Measurements from ENCODE around the gene DAW1.

The DAW1 gene

GRCh38 chr2:227862741-227863588 is 8.5 kb upstream of the DAW1 start:
- no peak for DNase-seq

DNA sequence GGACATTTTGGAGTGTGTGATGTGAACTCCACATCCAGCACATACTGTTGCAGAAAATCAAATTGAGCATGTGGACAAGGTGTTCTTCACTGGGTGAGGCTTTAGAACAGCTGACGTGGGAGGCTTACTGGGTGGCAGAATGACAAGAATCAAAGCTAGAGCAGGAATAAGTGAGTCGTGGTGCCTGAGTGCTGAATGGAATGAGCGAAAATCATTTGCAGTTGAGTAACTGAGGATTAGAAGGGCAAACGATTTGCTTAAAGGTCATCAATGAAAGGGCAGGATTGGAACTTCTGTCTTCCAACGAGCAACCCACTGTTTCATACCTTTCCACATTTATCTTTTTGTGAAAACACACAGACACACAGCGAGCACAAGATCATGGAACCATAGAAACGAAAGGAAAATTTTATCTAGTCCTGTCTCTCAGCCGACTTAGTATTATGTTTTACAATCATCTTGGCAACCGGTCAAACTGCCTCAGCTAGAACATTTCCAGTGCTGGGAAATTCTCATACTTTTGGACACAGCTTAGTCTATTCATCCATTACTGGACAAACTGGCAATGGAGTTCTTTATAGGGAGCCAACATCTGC is 7.2 kb upstream of the DAW1 start:
- no peak for DNase-seq

GRCh38 chr2:227865291-227865690 is 6.1 kb upstream of the DAW1 start:
- DNase-seq: no peak

DNA sequence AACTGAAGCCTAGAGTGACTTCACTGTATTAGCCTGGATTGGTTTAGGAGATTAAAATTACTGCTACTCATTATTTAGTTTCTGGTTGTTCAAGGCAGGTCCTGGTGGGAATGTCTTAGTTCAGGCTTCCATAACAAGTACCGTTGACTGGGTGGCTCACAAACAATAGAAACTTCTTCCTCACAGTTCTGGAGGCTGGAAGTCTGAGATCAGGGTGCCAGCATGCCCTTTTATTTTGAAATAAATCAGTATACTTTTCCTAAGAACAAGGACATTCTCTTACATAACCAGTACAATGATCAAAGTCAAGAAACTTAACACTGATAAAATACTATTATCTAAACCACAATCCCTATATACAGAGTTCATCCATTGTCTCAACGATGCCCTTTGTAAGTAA is 4.0 kb upstream of the DAW1 start:
- DNase-seq: no peak

- DNase-seq: no peak
Measured at GRCh38 chr2:227870710-227871374, 589 bp upstream of the DAW1 start.

DNA sequence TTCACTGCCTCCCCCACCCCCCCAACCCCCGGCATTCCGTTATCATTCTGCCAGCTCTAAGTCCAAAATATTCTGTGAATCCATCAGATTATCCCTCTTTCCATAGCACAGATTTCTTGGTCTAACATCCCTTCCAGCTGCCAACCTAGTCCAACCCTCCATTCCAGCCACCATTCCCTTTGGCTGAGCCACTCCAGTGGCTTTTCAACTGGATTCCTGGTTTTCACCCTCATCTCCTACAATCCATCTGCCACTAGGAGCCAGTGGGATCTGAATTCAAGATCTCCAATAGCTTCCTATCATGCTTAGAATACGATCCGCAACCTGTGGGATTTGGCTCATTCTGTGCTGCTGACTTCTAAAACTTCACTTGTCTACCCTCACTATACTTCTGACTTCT is 1.2 kb downstream of the DAW1 start:
- DNase-seq: no peak

DNA sequence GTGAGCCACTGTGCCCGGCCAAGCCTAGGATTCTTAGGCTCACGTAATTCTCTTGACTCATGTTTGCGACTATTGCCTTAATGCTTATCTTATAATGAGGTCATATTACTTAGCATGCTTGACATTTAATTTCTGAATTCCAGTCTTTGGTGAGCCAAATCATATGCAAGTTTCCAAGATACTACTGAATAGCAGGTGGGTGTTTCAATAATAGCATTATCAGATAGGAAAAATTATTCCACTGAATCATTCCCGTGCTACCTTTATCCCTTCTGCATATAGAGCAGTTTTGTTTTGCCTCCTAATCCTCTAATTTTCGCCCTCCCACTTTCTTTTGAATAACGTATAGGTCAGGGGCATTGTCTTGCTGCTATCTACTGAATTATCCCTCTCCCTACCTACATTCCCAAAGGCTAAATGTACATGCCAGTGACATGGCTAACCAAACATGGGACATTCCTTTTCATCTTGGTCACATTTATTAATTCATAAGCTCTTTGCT is 4.9 kb downstream of the DAW1 start:
- DNase-seq: no peak

GRCh38 chr2:227877421-227878310 is 6.2 kb downstream of the DAW1 start:
- no peak for DNase-seq

- no peak for DNase-seq
Measured at GRCh38 chr2:227880460-227880859, 9.0 kb downstream of the DAW1 start.

- DNase-seq: no peak
Measured at GRCh38 chr2:227881866-227882517, 10.6 kb downstream of the DAW1 start.

GRCh38 chr2:227884511-227884947 is 13.1 kb downstream of the DAW1 start:
- peak; percentile 16 to 39 (median 37) for DNase-seq

- no peak for DNase-seq
Measured at GRCh38 chr2:227886149-227886548, 14.7 kb downstream of the DAW1 start.

- no peak for DNase-seq
Measured at GRCh38 chr2:227888289-227888688, 16.9 kb downstream of the DAW1 start.

- peak in 2 of 3 experiments; percentile 6 to 37 for DNase-seq
Measured at GRCh38 chr2:227889336-227889735, 17.9 kb downstream of the DAW1 start.

GRCh38 chr2:227890495-227891079 is 19.2 kb downstream of the DAW1 start:
- peak; percentile 23 to 83 (median 55) for DNase-seq

DNA sequence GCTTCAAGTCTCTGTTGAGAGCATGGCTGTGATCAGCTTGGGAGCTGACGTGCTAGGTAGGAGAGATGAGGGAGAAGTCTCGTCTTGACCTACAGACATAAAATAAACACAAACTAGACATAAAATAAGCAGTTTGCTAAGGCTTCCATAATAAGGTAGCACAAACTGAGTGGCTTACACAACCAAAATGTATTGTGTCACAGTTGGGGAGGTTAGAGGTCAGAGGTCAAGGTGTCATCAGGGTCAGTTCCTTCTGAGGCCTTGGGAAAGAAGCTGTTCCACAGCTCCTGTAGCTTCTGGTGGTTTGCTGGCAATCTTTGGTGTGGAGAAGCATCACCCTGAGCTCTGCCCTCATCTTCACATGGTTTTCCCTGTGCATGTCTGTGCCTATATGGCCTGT is 20.2 kb downstream of the DAW1 start:
- no peak for DNase-seq

DNA sequence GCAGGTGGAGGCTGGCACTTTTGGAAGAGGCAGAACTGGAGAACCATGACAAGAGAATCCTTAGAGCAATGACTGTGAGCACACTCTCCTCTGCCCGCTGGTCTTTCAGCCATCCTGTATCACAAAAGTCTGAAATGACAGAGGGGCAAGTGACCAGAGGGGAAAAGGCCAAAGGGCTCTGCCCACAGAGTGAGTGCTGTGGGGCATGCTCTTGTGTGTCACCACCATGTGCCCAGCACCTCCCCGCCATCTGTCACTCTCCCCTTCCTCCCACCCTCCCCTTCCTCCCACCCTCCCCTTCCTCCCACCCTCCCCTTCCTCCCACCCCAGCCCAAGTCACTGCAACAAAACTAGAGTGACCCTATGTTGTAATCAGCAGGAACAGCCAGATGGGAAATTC is 31.9 kb downstream of the DAW1 start:
- DNase-seq: no peak

GRCh38 chr2:227906991-227907390 is 35.6 kb downstream of the DAW1 start:
- no peak for DNase-seq

- DNase-seq: no peak
Measured at GRCh38 chr2:227908266-227909054, 37.0 kb downstream of the DAW1 start.

DNA sequence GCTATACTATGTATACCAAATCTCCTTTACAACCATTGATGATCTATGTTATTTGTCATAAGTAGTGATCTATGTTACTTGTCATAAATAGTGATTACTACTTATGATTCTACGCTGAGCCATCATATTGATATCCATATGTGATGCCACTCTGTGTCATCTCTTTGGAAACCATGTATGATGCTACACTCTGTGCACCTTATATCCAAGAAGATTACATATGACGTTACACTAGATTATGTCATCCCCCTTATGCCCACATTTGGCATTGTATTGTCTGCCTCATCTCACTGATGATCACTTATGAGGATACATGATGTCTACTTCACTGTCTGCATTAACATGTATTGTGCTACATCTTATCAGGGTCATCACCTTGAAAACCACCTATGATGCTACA is 42.9 kb downstream of the DAW1 start:
- no peak for DNase-seq

DNA sequence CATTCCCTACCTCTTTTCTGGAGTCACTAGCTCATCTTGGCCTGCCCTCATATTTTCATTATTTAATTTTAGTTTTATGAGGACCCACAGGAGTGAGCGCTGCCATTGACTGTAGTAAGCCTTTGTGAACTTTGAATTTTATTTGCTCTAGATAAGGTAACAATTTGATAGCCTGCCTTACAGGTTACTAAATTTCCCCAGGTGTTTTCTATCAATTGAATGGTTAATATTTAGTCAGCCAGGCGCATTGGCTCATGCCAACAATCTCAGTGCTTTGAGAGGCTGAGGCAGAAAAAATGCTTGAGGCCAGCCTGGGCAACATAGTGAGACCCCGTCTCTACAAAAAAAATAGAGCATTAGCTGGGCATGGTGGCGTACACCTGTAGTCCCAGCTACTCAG is 50.2 kb downstream of the DAW1 start:
- no peak for DNase-seq
